ENCODE measurements around the gene NRN1L.

GRCh38 chr16:67845291-67846062 is 39.2 kb upstream of the NRN1L start:
- TF ChIP-seq CTCF (IDR thresholded peaks at IDR 0.05; ENCODE audit: low read length) = no peak
- TF ChIP-seq EZH2 (IDR thresholded peaks at IDR 0.05; ENCODE audit: borderline replicate concordance, low read length) = no peak

All from OCI-LY1 (cell line).